HCT116 (cell line): ENCODE data around the gene RPP21. TPM values are rescaled to one million over a fixed set of nuclear protein-coding genes. Genes with fewer than 3 reads are reported as not detected.

Experiments used
- ATAC-seq: fragments of 200-7000 bp; cut with Tn5 transposase; 2 replicates; pipeline ENCODE4 v1.9.1; 2020; ENCODE audit warnings: mild to moderate bottlenecking, moderate library complexity
- BruUV-seq: library from RNA; stranded (reverse); fragments of 400-500 nt; replicated peaks from 2 replicates; lab custom pipeline; 2021; lab: Mats Ljungman, UMichigan
- CTCF ChIA-PET: fragments of 300-600 bp; sonication (Branson Sonifier 250); formaldehyde crosslinking; loops from one replicate; lab custom pipeline; 2021; ENCODE audit warnings: antibody characterized with exemption; lab: Charles Lee
- POLR2A ChIA-PET: fragments of 300-600, 350-600 bp; sonication (Branson Sonifier 250); formaldehyde crosslinking; loops from one replicate; lab custom pipeline; 2021; ENCODE audit warnings: antibody characterized with exemption; lab: Charles Lee
- RAD21 ChIA-PET, 2 experiments: fragments of 300-600 bp; sonication (Branson Sonifier 250); formaldehyde crosslinking; loops; one replicate each; lab custom pipeline; 2023; ENCODE audit warnings: low total read pairs in 2 of 2; ENCODE audit not compliant: uncharacterized antibody in 2 of 2, unreplicated experiment in 2 of 2, low non-redundant PET in 1 of 2; lab: Charles Lee
- DNase-seq: peaks from one replicate; pipeline ENCODE4 v3.0.0-alpha.2; 2010; ENCODE audit warnings: low read depth, low spot score
- H2AFZ ChIP-seq: fragments of 200-600 bp; shearing (Covaris generic), sonication (generic); 2 replicates; pipeline ENCODE4 v1.6.1; 2017; ENCODE audit warnings: low read depth, mixed run types, mixed read lengths, antibody characterized with exemption, low read length; ENCODE audit not compliant: poor library complexity, severe bottlenecking
- H3K27ac ChIP-seq: 2 replicates; pipeline ENCODE4 v1.5.1; 2012; ENCODE audit warnings: low read depth, low read length
- H3K27me3 ChIP-seq: fragments of 200-600 bp; sonication (generic); 2 replicates; pipeline ENCODE4 v1.6.1; 2016; ENCODE audit warnings: mixed run types, low read length, mixed read lengths; ENCODE audit not compliant: insufficient read depth
- H3K36me3 ChIP-seq, 2 experiments: fragments of 200-500 bp in 1 of 2; fragments of 200-600 bp in 1 of 2; sonication (Bioruptor generic) in 1 of 2; sonication (generic) in 1 of 2; 2 replicates each; pipeline versions ENCODE4 v1.5.1 to v1.6.1; 2014 to 2016; ENCODE audit warnings: low read length in 2 of 2, inconsistent platforms in 1 of 2, mixed read lengths in 1 of 2, mixed run types in 1 of 2; ENCODE audit not compliant: insufficient read depth in 2 of 2, control insufficient read depth in 1 of 2
- H3K4me1 ChIP-seq, 2 experiments: fragments of 200-600 bp in 1 of 2; sonication (generic) in 1 of 2; 2 replicates each; pipeline versions ENCODE4 v1.5.1 to v1.6.1; 2012 to 2017; ENCODE audit warnings: low read length in 2 of 2, inconsistent platforms in 1 of 2, mild to moderate bottlenecking in 1 of 2, mixed read lengths in 1 of 2, mixed run types in 1 of 2, moderate library complexity in 1 of 2; ENCODE audit not compliant: insufficient read depth in 2 of 2, control insufficient read depth in 1 of 2
- H3K4me2 ChIP-seq: fragments of 200-600 bp; sonication (generic); 2 replicates; pipeline ENCODE4 v1.6.1; 2017; ENCODE audit warnings: mixed run types, low read length, mixed read lengths
- H3K4me3 ChIP-seq, 2 experiments: fragments of 200-600 bp in 1 of 2; sonication (generic) in 1 of 2; replicated peaks in 1 of 2; 2 replicates each; pipeline ENCODE4 v1.5.1; 2011 to 2016; ENCODE audit warnings: low read length in 2 of 2, control low read depth in 1 of 2, low read depth in 1 of 2, mild to moderate bottlenecking in 1 of 2, mixed read lengths in 1 of 2, mixed run types in 1 of 2
- H3K79me2 ChIP-seq: fragments of 200-600 bp; sonication (generic); 2 replicates; pipeline ENCODE4 v1.6.1; 2017; ENCODE audit warnings: mild to moderate bottlenecking, mixed run types, low read length, moderate library complexity, mixed read lengths; ENCODE audit not compliant: insufficient read depth
- H3K9ac ChIP-seq: fragments of 200-600 bp; sonication (generic); 2 replicates; pipeline ENCODE4 v1.6.1; 2016; ENCODE audit warnings: low read length, mixed read lengths
- H3K9me2 ChIP-seq: fragments of 200-600 bp; sonication (generic), shearing (Covaris generic); 2 replicates; pipeline ENCODE4 v1.6.1; 2017; ENCODE audit warnings: mixed run types, mild to moderate bottlenecking, moderate library complexity; ENCODE audit not compliant: insufficient read depth
- H3K9me3 ChIP-seq, 2 experiments: fragments of 200-500 bp in 1 of 2; fragments of 200-600 bp in 1 of 2; sonication (Bioruptor generic) in 1 of 2; sonication (generic) in 1 of 2; 2 replicates each; pipeline ENCODE4 v1.6.1; 2014 to 2017; ENCODE audit warnings: low read length in 2 of 2, mixed read lengths in 2 of 2, inconsistent platforms in 1 of 2, low read depth in 1 of 2, mild to moderate bottlenecking in 1 of 2, mixed run types in 1 of 2, moderate library complexity in 1 of 2; ENCODE audit not compliant: control insufficient read depth in 1 of 2, insufficient read depth in 1 of 2
- H4K20me1 ChIP-seq: fragments of 200-600 bp; sonication (generic), shearing (Covaris generic); 2 replicates; pipeline ENCODE4 v1.6.1; 2017; ENCODE audit warnings: mixed run types, mild to moderate bottlenecking, moderate library complexity; ENCODE audit not compliant: insufficient read depth
- CBX3 ChIP-seq: IDR thresholded peaks from 2 replicates; pipeline ENCODE4 v1.6.1; 2012; ENCODE audit warnings: low read depth
- EGR1 ChIP-seq: IDR thresholded peaks from 2 replicates; pipeline ENCODE4 v1.6.1; 2012; ENCODE audit warnings: low read depth
- EZH2phosphoT487 ChIP-seq: fragments of 200-600 bp; IDR thresholded peaks from 2 replicates; pipeline ENCODE4 v1.6.1; 2018; ENCODE audit warnings: antibody characterized with exemption, borderline replicate concordance
- JUND ChIP-seq: IDR thresholded peaks from 2 replicates; pipeline ENCODE4 v1.6.1; 2012
- POLR2A ChIP-seq: IDR thresholded peaks from 2 replicates; pipeline ENCODE4 v1.7.0; 2011; ENCODE audit warnings: borderline replicate concordance; ENCODE audit not compliant: insufficient read depth, insufficient read length; ENCODE audit errors: extremely low read depth
- SIN3A ChIP-seq: IDR thresholded peaks from 2 replicates; pipeline ENCODE4 v1.6.1; 2012; ENCODE audit warnings: low read depth
- TCF7L2 ChIP-seq: IDR thresholded peaks from 2 replicates; pipeline ENCODE4 v1.7.0; 2011; ENCODE audit warnings: borderline replicate concordance, inconsistent platforms; ENCODE audit not compliant: insufficient read depth, insufficient read length; ENCODE audit errors: extremely low read depth
- intact Hi-C: fragments of 100-400 bp; cut with micrococcal nuclease; formaldehyde crosslinking; loops from 2 replicates; pipeline ENCODE4 v1.10.0; 2022
- total RNA-seq: library from RNA; stranded (reverse); gene quantifications from one replicate; pipeline ENCODE4 v1.2.1, GENCODE V29; 2021; ENCODE audit not compliant: unreplicated experiment
- TF ChIP-seq, protein P1 (sequence below): IDR thresholded peaks from 2 replicates; pipeline ENCODE4 v1.6.1; 2012; ENCODE audit warnings: low read depth
- TF ChIP-seq, protein P2 (sequence below): IDR thresholded peaks from 2 replicates; pipeline ENCODE4 v1.6.1; 2012

The RPP21 gene
- total RNA-seq, 1 experiment from 2014 or later: 70.4 TPM

DNA sequence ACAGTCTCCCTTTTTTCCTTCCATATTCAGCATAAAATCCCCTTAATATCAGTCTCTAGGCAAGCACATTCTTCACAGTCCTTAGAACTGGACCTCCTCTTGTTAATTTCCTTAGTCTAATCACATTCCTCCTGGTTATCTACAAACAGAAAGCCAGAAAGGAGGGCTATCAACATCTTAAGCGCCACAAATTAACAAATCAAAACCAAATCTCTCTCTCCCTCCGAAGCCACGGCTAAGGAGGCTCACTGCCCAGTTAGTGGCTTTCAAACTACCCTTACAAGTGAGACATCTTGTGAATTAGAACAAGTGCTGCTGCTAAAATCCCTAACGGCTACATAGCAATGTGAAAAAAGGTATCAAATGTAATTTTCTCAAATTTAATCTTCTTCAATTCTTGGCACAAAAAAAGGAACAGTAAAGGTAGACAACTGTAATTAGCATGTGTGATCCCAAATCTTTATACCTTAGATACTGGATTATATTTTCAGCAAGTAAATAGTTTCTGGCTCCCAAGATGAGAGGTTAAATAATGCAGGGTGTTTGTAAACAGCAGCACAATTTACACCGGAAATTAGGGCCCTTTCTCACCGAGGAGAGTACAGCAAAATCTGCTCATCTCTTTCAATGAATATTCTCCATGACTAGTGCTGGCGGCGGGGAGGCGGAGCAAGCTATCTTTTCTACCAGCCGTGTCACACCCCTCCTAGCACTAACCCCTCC, 19.6 kb upstream of the RPP21 start:
- no peak for TF ChIP-seq EGR1
- TF ChIP-seq POLR2A: peak; percentile 4
- BruUV-seq: TSS peak; percentile 63
- Histone ChIP-seq H3K27ac (peak overlapping the region; percentile 80), H3K4me2 (peak overlapping the region; percentile 97), H3K9ac (peak overlapping the region; percentile 83), H3K9me2 (no peaks in the 10 kb centered on the region), H3K27me3 (no peaks in the 10 kb centered on the region), H4K20me1 (peaks cover 30% of the 10 kb centered on the region), H3K4me3 (peak overlapping the region; percentile 77 to 93), H3K9me3 (no peaks in the 10 kb centered on the region), H2AFZ (no peak overlapping the region), H3K36me3 (peaks cover 0 to 3% of the 10 kb centered on the region in 2 experiments; a peak in 2 of 4 replicates), H3K4me1 (peaks cover 9 to 24% of the 10 kb centered on the region in 2 experiments), H3K79me2 (peaks cover 61% of the 10 kb centered on the region)
- intact Hi-C loops: no loop called here
- POLR2A ChIA-PET: interaction anchor here (0.8 to 1.6 kb wide), 2 partner anchors 11 to 12 kb away, joined by 3 to 4 read pairs; no protein-coding TSS in a partner anchor
- CTCF ChIA-PET: interaction anchor here (1.4 to 1.7 kb wide), 3 partner anchors 33 to 216 kb away, joined by 4 to 5 read pairs (median 4); no protein-coding TSS in a partner anchor
- ATAC-seq (no peak), DNase-seq (no peak)
- RAD21 ChIA-PET: interaction anchor here in 1 of 2 experiments (0.9 kb wide), 1 partner anchor 87 kb away, joined by 5 read pairs; no protein-coding TSS in a partner anchor

DNA sequence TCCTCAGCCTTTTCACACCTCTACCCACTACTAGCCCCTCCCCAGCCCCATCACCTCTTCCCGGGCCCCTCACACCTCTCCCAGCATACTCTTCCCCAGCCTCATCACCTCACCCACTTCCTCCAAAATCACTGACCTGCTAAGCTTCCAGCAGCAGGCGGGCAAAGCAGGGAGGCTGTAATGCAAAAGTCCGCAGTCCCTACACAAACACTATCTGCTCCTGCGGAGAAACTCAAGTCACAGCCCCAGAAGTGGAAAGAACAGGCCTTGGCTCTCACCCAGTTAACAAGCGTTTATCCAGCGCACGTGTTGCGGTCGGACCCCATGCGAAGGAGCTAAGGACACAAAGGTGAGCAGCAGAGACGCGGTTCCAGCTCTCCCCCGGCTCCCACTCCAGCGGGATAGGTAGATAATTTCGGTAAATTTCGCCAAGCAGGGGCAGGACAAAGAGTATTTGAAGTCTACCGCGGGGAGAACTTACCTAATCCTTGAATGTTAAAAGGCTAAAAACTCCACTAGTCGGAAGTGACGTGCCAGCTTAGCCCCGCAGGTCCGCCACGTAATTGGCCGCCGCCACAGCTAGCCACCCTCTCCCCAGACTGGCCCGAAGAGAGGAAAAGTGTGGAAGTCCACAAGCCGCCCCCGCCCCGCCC, 19.0 kb upstream of the RPP21 start:
- Histone ChIP-seq H3K9me2 (no peaks in the 10 kb centered on the region), H3K36me3 (peaks cover 0 to 3% of the 10 kb centered on the region in 2 experiments; a peak in 2 of 4 replicates), H3K9ac (peak overlapping the region; percentile 83), H3K79me2 (peaks cover 54% of the 10 kb centered on the region), H3K27ac (peak overlapping the region; percentile 80), H3K27me3 (no peaks in the 10 kb centered on the region), H3K9me3 (no peaks in the 10 kb centered on the region), H3K4me2 (peak overlapping the region; percentile 97), H2AFZ (no peak overlapping the region), H3K4me1 (peaks cover 9 to 24% of the 10 kb centered on the region in 2 experiments), H4K20me1 (peaks cover 24% of the 10 kb centered on the region), H3K4me3 (peak overlapping the region; percentile 77 to 93)
- intact Hi-C loops: loop anchor here (1.0 kb wide), 1 partner anchor 223 kb away; no protein-coding TSS in a partner anchor
- POLR2A ChIA-PET: interaction anchor here (0.8 to 1.6 kb wide), 6 partner anchors 9 to 112 kb away, joined by 3 to 4 read pairs (median 3); partner anchors contain the start of gene TRIM26
- RAD21 ChIA-PET: interaction anchor here in 1 of 2 experiments (0.9 kb wide), 1 partner anchor 88 kb away, joined by 5 read pairs; no protein-coding TSS in a partner anchor
- CTCF ChIA-PET: interaction anchor here (1.0 to 1.7 kb wide), 5 partner anchors 32 to 216 kb away, joined by 3 to 5 read pairs (median 4); no protein-coding TSS in a partner anchor
- TF ChIP-seq, protein P1, sequence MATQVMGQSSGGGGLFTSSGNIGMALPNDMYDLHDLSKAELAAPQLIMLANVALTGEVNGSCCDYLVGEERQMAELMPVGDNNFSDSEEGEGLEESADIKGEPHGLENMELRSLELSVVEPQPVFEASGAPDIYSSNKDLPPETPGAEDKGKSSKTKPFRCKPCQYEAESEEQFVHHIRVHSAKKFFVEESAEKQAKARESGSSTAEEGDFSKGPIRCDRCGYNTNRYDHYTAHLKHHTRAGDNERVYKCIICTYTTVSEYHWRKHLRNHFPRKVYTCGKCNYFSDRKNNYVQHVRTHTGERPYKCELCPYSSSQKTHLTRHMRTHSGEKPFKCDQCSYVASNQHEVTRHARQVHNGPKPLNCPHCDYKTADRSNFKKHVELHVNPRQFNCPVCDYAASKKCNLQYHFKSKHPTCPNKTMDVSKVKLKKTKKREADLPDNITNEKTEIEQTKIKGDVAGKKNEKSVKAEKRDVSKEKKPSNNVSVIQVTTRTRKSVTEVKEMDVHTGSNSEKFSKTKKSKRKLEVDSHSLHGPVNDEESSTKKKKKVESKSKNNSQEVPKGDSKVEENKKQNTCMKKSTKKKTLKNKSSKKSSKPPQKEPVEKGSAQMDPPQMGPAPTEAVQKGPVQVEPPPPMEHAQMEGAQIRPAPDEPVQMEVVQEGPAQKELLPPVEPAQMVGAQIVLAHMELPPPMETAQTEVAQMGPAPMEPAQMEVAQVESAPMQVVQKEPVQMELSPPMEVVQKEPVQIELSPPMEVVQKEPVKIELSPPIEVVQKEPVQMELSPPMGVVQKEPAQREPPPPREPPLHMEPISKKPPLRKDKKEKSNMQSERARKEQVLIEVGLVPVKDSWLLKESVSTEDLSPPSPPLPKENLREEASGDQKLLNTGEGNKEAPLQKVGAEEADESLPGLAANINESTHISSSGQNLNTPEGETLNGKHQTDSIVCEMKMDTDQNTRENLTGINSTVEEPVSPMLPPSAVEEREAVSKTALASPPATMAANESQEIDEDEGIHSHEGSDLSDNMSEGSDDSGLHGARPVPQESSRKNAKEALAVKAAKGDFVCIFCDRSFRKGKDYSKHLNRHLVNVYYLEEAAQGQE: no peak
- TF ChIP-seq SIN3A (0 out of 2 replicates have a peak, but pooled peaks have one; percentile 40), JUND (no peak), EZH2phosphoT487 (no peak), TCF7L2 (peak; percentile 48), CBX3 (no peak)
- TF ChIP-seq, protein P2, sequence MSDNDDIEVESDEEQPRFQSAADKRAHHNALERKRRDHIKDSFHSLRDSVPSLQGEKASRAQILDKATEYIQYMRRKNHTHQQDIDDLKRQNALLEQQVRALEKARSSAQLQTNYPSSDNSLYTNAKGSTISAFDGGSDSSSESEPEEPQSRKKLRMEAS: peak; percentile 86
- BruUV-seq: no TSS peak
- DNase-seq (peak; percentile 59), ATAC-seq (peak; percentile 77)
